MM.1S (cell line): Measurements from ENCODE around the gene EDC3.

Source experiments
- EZH2phosphoT487 ChIP-seq: fragments of 300-600 bp; sonication (generic); IDR thresholded peaks from 2 replicates; pipeline ENCODE4 v1.6.1; 2018; ENCODE audit warnings: antibody characterized with exemption, low read length
- TF ChIP-seq, protein P1 (sequence below): fragments of 300-600 bp; sonication (generic); IDR thresholded peaks from 2 replicates; pipeline ENCODE4 v1.5.1; 2016; ENCODE audit warnings: antibody characterized with exemption, low read length, mixed read lengths

DNA sequence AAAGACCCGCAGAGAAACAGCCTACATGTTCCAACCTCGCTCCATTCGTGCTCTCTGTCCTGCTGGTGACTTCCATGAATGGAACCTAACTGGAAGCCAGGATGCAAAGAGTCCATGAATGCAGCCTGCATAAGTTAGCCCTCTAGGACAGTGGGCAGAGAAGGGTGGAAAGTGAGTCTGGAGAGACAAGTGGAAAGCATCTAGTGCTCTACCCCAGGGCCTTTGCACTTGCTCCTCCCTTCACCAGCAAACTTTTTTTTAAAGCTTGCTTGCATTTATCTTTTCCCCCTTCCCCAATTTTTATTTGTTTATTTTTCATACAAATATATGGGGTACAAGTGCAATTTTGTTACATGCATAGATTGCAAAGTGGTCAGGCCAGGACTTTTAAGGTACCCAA lies 37.4 kb upstream of the EDC3 start:
- TF ChIP-seq, protein P1, sequence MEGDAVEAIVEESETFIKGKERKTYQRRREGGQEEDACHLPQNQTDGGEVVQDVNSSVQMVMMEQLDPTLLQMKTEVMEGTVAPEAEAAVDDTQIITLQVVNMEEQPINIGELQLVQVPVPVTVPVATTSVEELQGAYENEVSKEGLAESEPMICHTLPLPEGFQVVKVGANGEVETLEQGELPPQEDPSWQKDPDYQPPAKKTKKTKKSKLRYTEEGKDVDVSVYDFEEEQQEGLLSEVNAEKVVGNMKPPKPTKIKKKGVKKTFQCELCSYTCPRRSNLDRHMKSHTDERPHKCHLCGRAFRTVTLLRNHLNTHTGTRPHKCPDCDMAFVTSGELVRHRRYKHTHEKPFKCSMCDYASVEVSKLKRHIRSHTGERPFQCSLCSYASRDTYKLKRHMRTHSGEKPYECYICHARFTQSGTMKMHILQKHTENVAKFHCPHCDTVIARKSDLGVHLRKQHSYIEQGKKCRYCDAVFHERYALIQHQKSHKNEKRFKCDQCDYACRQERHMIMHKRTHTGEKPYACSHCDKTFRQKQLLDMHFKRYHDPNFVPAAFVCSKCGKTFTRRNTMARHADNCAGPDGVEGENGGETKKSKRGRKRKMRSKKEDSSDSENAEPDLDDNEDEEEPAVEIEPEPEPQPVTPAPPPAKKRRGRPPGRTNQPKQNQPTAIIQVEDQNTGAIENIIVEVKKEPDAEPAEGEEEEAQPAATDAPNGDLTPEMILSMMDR = no peak
- no peak for TF ChIP-seq EZH2phosphoT487
